IMR-90 (cell line): ENCODE measurements around the gene SLX4. TPM values are rescaled to one million over a fixed set of nuclear protein-coding genes. Genes with fewer than 3 reads are reported as not detected.
A peak's percentile ranks its signal among the peaks of the same experiment; 100 is the strongest.

Experiments used
- ATAC-seq: fragments of 200-7000 bp; cut with Tn5 transposase; 2 replicates; pipeline ENCODE4 v1.9.1; 2020; ENCODE audit warnings: low read depth, mild to moderate bottlenecking, moderate library complexity
- BruUV-seq: library from RNA; stranded (reverse); fragments of 400-500 nt; replicated peaks from 2 replicates; lab custom pipeline; 2021; lab: Mats Ljungman, UMichigan
- CTCF ChIA-PET: fragments of 300-600 bp; formaldehyde crosslinking; extraction: SDS; loops from one replicate; lab custom pipeline; 2021; ENCODE audit warnings: antibody characterized with exemption; lab: Yijun Ruan, JAX
- POLR2A ChIA-PET: fragments of 300-600 bp; sonication (Branson Sonifier 250); formaldehyde crosslinking; loops from one replicate; lab custom pipeline; 2022; ENCODE audit warnings: antibody characterized with exemption; ENCODE audit not compliant: unreplicated experiment; lab: Charles Lee
- DNase-seq: peaks from one replicate; pipeline ENCODE4 v3.0.0; 2013
- H2AFZ ChIP-seq: replicated peaks from 2 replicates; pipeline ENCODE3; 2013; ENCODE audit warnings: low read length, mild to moderate bottlenecking; ENCODE audit not compliant: poor library complexity
- H2AK5ac ChIP-seq: 2 replicates; pipeline ENCODE4 v1.6.1; 2013; ENCODE audit warnings: low read depth, low read length, inconsistent platforms
- H2AK9ac ChIP-seq: replicated peaks from 2 replicates; pipeline ENCODE3; 2013; ENCODE audit warnings: mild to moderate bottlenecking, low read depth, low read length, moderate library complexity; ENCODE audit not compliant: poor library complexity
- H2BK120ac ChIP-seq: 2 replicates; pipeline ENCODE4 v1.6.1; 2013; ENCODE audit warnings: low read depth, low read length, inconsistent platforms
- H2BK15ac ChIP-seq: 3 replicates; pipeline ENCODE4 v1.6.1; 2013; ENCODE audit warnings: low read depth, low read length, inconsistent platforms
- H2BK20ac ChIP-seq: 2 replicates; pipeline ENCODE4 v1.6.1; 2013; ENCODE audit warnings: low read depth, mild to moderate bottlenecking, inconsistent platforms, low read length, moderate library complexity
- H2BK5ac ChIP-seq: 2 replicates; pipeline ENCODE4 v1.6.1; 2013; ENCODE audit warnings: mild to moderate bottlenecking, low read depth, low read length, inconsistent platforms; ENCODE audit not compliant: poor library complexity, severe bottlenecking
- H3K14ac ChIP-seq: replicated peaks from 2 replicates; pipeline ENCODE4 v1.6.1; 2013; ENCODE audit warnings: low read depth, low read length, inconsistent platforms
- H3K18ac ChIP-seq: 2 replicates; pipeline ENCODE4 v1.6.1; 2013; ENCODE audit warnings: low read depth, low read length, control low read depth
- H3K23ac ChIP-seq: 2 replicates; pipeline ENCODE4 v1.6.1; 2013; ENCODE audit warnings: low read depth, low read length, inconsistent platforms
- H3K27ac ChIP-seq: 2 replicates; pipeline ENCODE4 v1.5.1; 2013; ENCODE audit warnings: mild to moderate bottlenecking, control low read depth, low read length; ENCODE audit not compliant: insufficient read depth
- H3K27me3 ChIP-seq: 2 replicates; pipeline ENCODE4 v1.6.1; 2013; ENCODE audit warnings: low read length; ENCODE audit not compliant: control insufficient read depth, insufficient read depth
- H3K36me3 ChIP-seq: 2 replicates; pipeline ENCODE4 v1.6.1; 2013; ENCODE audit warnings: low read length, mixed read lengths; ENCODE audit not compliant: control insufficient read depth, insufficient read depth
- H3K4ac ChIP-seq: 2 replicates; pipeline ENCODE4 v1.6.1; 2013; ENCODE audit warnings: low read depth, low read length, inconsistent platforms
- H3K4me1 ChIP-seq: 2 replicates; pipeline ENCODE4 v1.6.1; 2013; ENCODE audit warnings: low read length, mixed read lengths; ENCODE audit not compliant: control insufficient read depth, insufficient read depth
- H3K4me2 ChIP-seq: 2 replicates; pipeline ENCODE4 v1.6.1; 2013; ENCODE audit warnings: low read depth, mild to moderate bottlenecking, control low read depth, low read length, moderate library complexity
- H3K4me3 ChIP-seq: 2 replicates; pipeline ENCODE4 v1.5.1; 2013; ENCODE audit warnings: low read depth, mild to moderate bottlenecking, control low read depth, low read length, moderate library complexity; ENCODE audit not compliant: insufficient read depth
- H3K56ac ChIP-seq: 2 replicates; pipeline ENCODE4 v1.6.1; 2013; ENCODE audit warnings: low read length, inconsistent platforms; ENCODE audit not compliant: insufficient read depth; ENCODE audit errors: extremely low read depth
- H3K79me1 ChIP-seq, 2 experiments: 2 replicates each; pipeline ENCODE4 v1.6.1; 2013; ENCODE audit warnings: low read length in 2 of 2, inconsistent platforms in 1 of 2, low read depth in 1 of 2
- H3K9ac ChIP-seq: 2 replicates; pipeline ENCODE4 v1.6.1; 2013; ENCODE audit warnings: low read depth, low read length, control low read depth
- H3K9me1 ChIP-seq: 2 replicates; pipeline ENCODE4 v1.6.1; 2013; ENCODE audit warnings: low read length, inconsistent platforms; ENCODE audit not compliant: insufficient read depth
- H3K9me3 ChIP-seq: 2 replicates; pipeline ENCODE4 v1.6.1; 2013; ENCODE audit warnings: low read length; ENCODE audit not compliant: control insufficient read depth, insufficient read depth
- H4K20me1 ChIP-seq: 2 replicates; pipeline ENCODE4 v1.6.1; 2013; ENCODE audit warnings: low read length, inconsistent platforms; ENCODE audit not compliant: insufficient read depth
- H4K5ac ChIP-seq: 2 replicates; pipeline ENCODE4 v1.6.1; 2013; ENCODE audit warnings: mild to moderate bottlenecking, low read depth, low read length, control low read depth
- H4K8ac ChIP-seq, 2 experiments: 2 replicates each; pipeline ENCODE4 v1.6.1; 2013; ENCODE audit warnings: low read depth in 2 of 2, low read length in 2 of 2, control low read depth in 1 of 2, inconsistent platforms in 1 of 2
- H4K91ac ChIP-seq: 2 replicates; pipeline ENCODE4 v1.6.1; 2013; ENCODE audit warnings: low read depth, low read length, inconsistent platforms; ENCODE audit not compliant: insufficient read depth
- USF2 ChIP-seq: fragments of 150-350 bp; IDR thresholded peaks from 2 replicates; pipeline ENCODE4 v1.6.1; 2017; ENCODE audit warnings: mild to moderate bottlenecking, antibody characterized with exemption, low read length, low read depth
- WGBS, 2 experiments: methylation state at CpG; one replicate each; pipeline versions ENCODE4 v1.1.5 to v1.1.7; 2013; ENCODE audit warnings: missing lambda C conversion rate in 2 of 2; ENCODE audit not compliant: insufficient read length in 1 of 2; ENCODE audit errors: extremely low coverage in 2 of 2; 5-methylcytosine and 5-hydroxymethylcytosine counted together
- dilution Hi-C: fragments of 300-500 bp; cut with HindIII; formaldehyde crosslinking; loops from one replicate; pipeline ENCODE4 v1.14.3; 2018; ENCODE audit warnings: low sequenced_read_pairs; ENCODE audit not compliant: unreplicated experiment
- in situ Hi-C: fragments of 300-500 bp; cut with MboI; formaldehyde crosslinking; loops from 3 replicates; pipeline ENCODE4 v1.14.3; 2019; ENCODE audit warnings: low sequenced_read_pairs, inconsistent platforms, mixed read lengths
- intact Hi-C: fragments of 100-400 bp; cut with micrococcal nuclease; formaldehyde crosslinking; loops from 2 replicates; pipeline ENCODE4 v1.10.0; 2022
- polyA plus RNA-seq, 3 experiments: library from polyadenylated mRNA; depleted of rRNA; stranded (reverse); fragments of >200 nt; gene quantifications; 2 replicates each; pipeline ENCODE4 v1.2.3, GENCODE V29; 2012; ENCODE audit warnings: low replicate concordance in 1 of 3
- total RNA-seq: library from RNA; depleted of rRNA; stranded (reverse); fragments of >200 nt; gene quantifications from 2 replicates; pipeline ENCODE4 v1.2.3, GENCODE V29; 2012
- TF ChIP-seq, protein P1 (sequence below): fragments of 150-350 bp; IDR thresholded peaks from 2 replicates; pipeline ENCODE4 v1.6.1; 2016; ENCODE audit warnings: low read depth, mild to moderate bottlenecking, low read length, moderate library complexity, borderline replicate concordance

Gene SLX4
- total and polyA plus RNA-seq, 2 of the 4 experiments (the other 2 are of a cell fraction) = 1.3 to 3.1 TPM

- Histone ChIP-seq H3K9ac (no peak overlapping the region), H3K23ac (no peak overlapping the region), H3K9me1 (peaks cover 6% of the 10 kb centered on the region; the same call in 1 of the 2 replicates), H2BK120ac (no peak overlapping the region), H3K79me1 (no peaks in the 10 kb centered on the region), H3K4ac (no peak overlapping the region), H2BK5ac (no peak overlapping the region), H2BK20ac (no peak overlapping the region), H2AK9ac (peak overlapping the region; percentile 25), H3K27me3 (no peaks in the 10 kb centered on the region), H2BK15ac (no peak overlapping the region), H3K18ac (no peak overlapping the region), H2AFZ (no peak overlapping the region), H3K4me1 (no peaks in the 10 kb centered on the region), H3K27ac (no peak overlapping the region), H3K14ac (no peak overlapping the region), H4K5ac (no peak overlapping the region), H3K9me3 (peaks cover 6% of the 10 kb centered on the region; the same call in 1 of the 2 replicates), H3K36me3 (peaks cover 34% of the 10 kb centered on the region), H3K56ac (no peak overlapping the region), H2AK5ac (no peak overlapping the region), H4K91ac (no peak overlapping the region), H3K4me2 (no peak overlapping the region), H3K4me3 (no peak overlapping the region), H4K20me1 (no peaks in the 10 kb centered on the region), H4K8ac (no peak overlapping the region)
- ChIA-PET CTCF (no interaction called here), POLR2A (no interaction called here)
- WGBS, 2 experiments = 92% methylated on average over 6 of the region's 8 CpGs; no CpG with 5 or more reads in 1 of the 2 experiments
- dilution Hi-C loops (no loop called here), in situ Hi-C loops (no loop called here), intact Hi-C loops (no loop called here)
- BruUV-seq = no TSS peak
- ATAC-seq (no peak), DNase-seq (no peak)
- TF ChIP-seq USF2 = no peak
- TF ChIP-seq, protein P1, sequence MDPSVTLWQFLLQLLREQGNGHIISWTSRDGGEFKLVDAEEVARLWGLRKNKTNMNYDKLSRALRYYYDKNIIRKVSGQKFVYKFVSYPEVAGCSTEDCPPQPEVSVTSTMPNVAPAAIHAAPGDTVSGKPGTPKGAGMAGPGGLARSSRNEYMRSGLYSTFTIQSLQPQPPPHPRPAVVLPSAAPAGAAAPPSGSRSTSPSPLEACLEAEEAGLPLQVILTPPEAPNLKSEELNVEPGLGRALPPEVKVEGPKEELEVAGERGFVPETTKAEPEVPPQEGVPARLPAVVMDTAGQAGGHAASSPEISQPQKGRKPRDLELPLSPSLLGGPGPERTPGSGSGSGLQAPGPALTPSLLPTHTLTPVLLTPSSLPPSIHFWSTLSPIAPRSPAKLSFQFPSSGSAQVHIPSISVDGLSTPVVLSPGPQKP = no peak
Observed at GRCh38 chr16:3599121-3599520, 12.3 kb downstream of the SLX4 start.
